ENCODE data around the gene STYXL1.

DNA sequence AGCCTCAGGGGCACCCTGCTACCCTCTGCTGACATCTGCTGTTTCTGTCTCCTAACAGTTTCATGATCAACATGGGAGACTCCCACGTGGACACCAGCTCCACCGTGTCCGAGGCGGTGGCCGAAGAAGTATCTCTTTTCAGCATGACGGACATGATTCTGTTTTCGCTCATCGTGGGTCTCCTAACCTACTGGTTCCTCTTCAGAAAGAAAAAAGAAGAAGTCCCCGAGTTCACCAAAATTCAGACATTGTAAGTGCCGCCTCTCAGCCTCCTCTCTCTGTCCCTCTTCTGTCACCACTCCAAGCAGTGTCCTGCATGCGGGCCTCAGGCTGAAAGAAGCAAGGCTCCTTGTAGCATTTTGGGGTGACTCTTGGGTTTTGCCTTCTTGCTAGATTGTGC, 93.9 kb downstream of the STYXL1 start:
- no peak for TF ChIP-seq TAF1 (IDR thresholded peaks at IDR 0.05; ENCODE audit: low read depth)
- no peak for TF ChIP-seq MAX (IDR thresholded peaks at IDR 0.05)
- TF ChIP-seq TEAD4 (IDR thresholded peaks at IDR 0.05) = no peak
- TF ChIP-seq TCF12 (IDR thresholded peaks at IDR 0.05; ENCODE audit: low read depth) = no peak
- TF ChIP-seq EP300 (IDR thresholded peaks at IDR 0.05; ENCODE audit: borderline replicate concordance) = no peak
- TF ChIP-seq NFIC (IDR thresholded peaks at IDR 0.05) = no peak
- TF ChIP-seq, protein P1, sequence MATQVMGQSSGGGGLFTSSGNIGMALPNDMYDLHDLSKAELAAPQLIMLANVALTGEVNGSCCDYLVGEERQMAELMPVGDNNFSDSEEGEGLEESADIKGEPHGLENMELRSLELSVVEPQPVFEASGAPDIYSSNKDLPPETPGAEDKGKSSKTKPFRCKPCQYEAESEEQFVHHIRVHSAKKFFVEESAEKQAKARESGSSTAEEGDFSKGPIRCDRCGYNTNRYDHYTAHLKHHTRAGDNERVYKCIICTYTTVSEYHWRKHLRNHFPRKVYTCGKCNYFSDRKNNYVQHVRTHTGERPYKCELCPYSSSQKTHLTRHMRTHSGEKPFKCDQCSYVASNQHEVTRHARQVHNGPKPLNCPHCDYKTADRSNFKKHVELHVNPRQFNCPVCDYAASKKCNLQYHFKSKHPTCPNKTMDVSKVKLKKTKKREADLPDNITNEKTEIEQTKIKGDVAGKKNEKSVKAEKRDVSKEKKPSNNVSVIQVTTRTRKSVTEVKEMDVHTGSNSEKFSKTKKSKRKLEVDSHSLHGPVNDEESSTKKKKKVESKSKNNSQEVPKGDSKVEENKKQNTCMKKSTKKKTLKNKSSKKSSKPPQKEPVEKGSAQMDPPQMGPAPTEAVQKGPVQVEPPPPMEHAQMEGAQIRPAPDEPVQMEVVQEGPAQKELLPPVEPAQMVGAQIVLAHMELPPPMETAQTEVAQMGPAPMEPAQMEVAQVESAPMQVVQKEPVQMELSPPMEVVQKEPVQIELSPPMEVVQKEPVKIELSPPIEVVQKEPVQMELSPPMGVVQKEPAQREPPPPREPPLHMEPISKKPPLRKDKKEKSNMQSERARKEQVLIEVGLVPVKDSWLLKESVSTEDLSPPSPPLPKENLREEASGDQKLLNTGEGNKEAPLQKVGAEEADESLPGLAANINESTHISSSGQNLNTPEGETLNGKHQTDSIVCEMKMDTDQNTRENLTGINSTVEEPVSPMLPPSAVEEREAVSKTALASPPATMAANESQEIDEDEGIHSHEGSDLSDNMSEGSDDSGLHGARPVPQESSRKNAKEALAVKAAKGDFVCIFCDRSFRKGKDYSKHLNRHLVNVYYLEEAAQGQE (IDR thresholded peaks at IDR 0.05; ENCODE audit: low read depth) = no peak
- TF ChIP-seq RAD21 (IDR thresholded peaks at IDR 0.05; ENCODE audit: low read depth) = no peak
- no peak for TF ChIP-seq CEBPB (IDR thresholded peaks at IDR 0.05)
